Measurements from ENCODE around the gene AKT2. TPM values are rescaled to one million over a fixed set of nuclear protein-coding genes. Genes with fewer than 3 reads are reported as not detected.

Gene AKT2
- total and polyA plus RNA-seq, 10 of the 15 experiments (the other 5 are each of a cell fraction or from before 2014, with no cell fraction given) = 1.0 to 185 (median 71.5) TPM

DNA sequence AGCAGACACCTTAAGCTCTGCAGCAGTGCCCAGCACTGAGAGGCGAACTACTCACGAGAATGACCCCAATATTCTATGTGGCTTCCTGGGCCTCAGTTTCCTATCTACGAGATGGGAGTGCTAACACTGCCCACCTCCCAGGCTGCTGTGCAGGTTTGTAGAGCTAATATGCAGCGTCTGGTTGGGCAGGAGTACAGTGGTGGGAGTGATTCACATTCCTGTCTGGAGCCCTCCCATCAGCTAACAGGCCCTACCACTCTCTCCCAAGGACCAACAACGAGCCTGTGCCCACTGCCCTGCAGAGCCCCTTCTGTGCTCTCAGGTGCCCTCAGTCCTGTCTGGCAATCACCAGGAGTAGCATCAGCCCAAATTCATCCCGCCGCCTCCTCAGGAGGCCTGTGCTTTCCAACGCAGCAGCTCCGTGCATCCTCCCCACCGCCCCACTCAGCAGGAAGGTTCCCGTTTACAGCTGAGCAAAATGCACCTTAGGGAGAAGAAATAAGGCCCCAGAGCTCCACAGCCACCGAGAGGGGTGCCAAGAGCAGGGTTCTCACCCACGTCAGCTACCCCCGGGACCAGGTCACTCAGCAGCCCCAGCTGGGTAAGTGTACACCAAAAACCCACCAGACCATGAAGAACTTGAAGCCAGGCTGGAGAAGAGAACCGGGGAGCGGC lies 6.6 kb downstream of the AKT2 start:
- CTCF ChIA-PET = no interaction called here
- Histone ChIP-seq H3K27me3 (replicated peaks in 1 of 2; ENCODE audit: control insufficient read depth in 2 of 2, insufficient read depth in 2 of 2, low read length in 1 of 2) (no peaks in the 10 kb centered on the region), H4K20me1 (ENCODE audit: control insufficient read depth, insufficient read depth) (peaks cover 6% of the 10 kb centered on the region), H3K79me2 (ENCODE audit: control insufficient read depth, insufficient read depth, low read length) (peaks cover 86% of the 10 kb centered on the region), H3K9me3 (replicated peaks; ENCODE audit: control insufficient read depth, insufficient read depth, low read length) (no peaks in the 10 kb centered on the region), H3K4me1 (ENCODE audit: control insufficient read depth, insufficient read depth, low read length) (peaks cover 38% of the 10 kb centered on the region), H3K36me3 (ENCODE audit: control insufficient read depth in 2 of 2, insufficient read depth in 2 of 2, low read length in 1 of 2) (peaks cover 2 to 7% of the 10 kb centered on the region in 2 experiments), H3K27ac (ENCODE audit: control insufficient read depth, insufficient read depth) (no peak overlapping the region), H3K4me3 (no peak overlapping the region), H2AFZ (ENCODE audit: control insufficient read depth, low read depth, low read length) (no peak overlapping the region), H3K9ac (ENCODE audit: control insufficient read depth, insufficient read depth, low read length) (no peak overlapping the region), H3K4me2 (ENCODE audit: control insufficient read depth, insufficient read depth) (no peak overlapping the region; the same call in 1 of the 2 replicates)
- WGBS (ENCODE audit: insufficient coverage, insufficient replicate concordance, low lambda C conversion rate, missing lambda C conversion rate) = 86% methylated on average over 16 of the region's 16 CpGs
- TF ChIP-seq LARP7 (IDR thresholded peaks at IDR 0.05) = no peak
- no TSS peak for BruUV-seq (replicated peaks)
- POLR2A ChIA-PET = interaction anchor here (1.2 kb wide), 1 partner anchor 79 kb away, joined by 3 read pairs; no protein-coding TSS in a partner anchor
- DNase-seq (ENCODE audit: low read depth, low spot score) (no peak), ATAC-seq (no peak), FAIRE-seq (no peak)
- in situ Hi-C loops (cut with MboI) = no loop called here
- intact Hi-C loops (cut with micrococcal nuclease; ENCODE audit: unreplicated experiment) = no loop called here
- SMC1A ChIA-PET (ENCODE audit: uncharacterized antibody, unreplicated experiment) = no interaction called here
- RAD21 ChIA-PET (ENCODE audit: unreplicated experiment) = interaction anchor here (0.8 kb wide), 1 partner anchor 88 kb away, joined by 3 read pairs; no protein-coding TSS in a partner anchor

DNA sequence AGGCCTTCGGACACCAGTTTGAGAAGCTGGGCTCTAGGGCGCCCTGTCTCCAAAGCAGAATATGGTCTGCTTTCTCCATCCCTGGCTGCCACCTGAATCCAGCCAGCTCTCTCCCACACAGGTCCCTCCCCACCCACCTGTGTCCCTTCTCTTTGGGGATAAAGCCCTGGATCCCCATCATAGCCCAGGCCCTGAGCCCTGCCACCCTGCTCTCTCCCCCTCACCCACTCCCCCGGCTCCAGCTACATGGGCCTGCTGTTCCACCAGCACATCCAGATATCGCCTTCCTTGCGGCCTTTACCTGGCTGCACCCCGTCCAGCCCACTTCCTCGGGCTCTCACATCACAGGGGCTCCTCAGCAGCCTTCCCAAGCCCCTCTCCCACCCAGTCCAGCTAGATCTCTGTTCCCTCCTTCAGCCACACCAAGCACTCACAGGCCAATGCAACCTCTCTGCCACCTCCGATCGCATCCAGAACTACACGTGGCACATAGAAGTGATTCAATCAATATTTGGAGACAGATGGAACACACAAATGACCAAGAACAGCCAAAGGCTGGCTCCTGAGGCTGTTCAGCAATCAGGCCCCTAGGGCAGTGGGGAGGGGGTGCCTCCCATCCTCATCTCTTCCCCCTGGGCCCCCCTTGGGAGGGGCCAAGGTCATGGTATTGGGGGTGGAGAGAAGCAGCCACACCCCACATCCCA lies 7.6 kb downstream of the AKT2 start:
- no TSS peak for BruUV-seq (replicated peaks)
- WGBS (ENCODE audit: insufficient coverage, insufficient replicate concordance, low lambda C conversion rate, missing lambda C conversion rate) = 95% methylated on average over 10 of the region's 10 CpGs
- Histone ChIP-seq H4K20me1 (ENCODE audit: control insufficient read depth, insufficient read depth) (peaks cover 6% of the 10 kb centered on the region), H3K27me3 (replicated peaks in 1 of 2; ENCODE audit: control insufficient read depth in 2 of 2, insufficient read depth in 2 of 2, low read length in 1 of 2) (no peaks in the 10 kb centered on the region), H3K9ac (ENCODE audit: control insufficient read depth, insufficient read depth, low read length) (no peak overlapping the region), H3K4me3 (no peak overlapping the region), H3K9me3 (replicated peaks; ENCODE audit: control insufficient read depth, insufficient read depth, low read length) (no peaks in the 10 kb centered on the region), H3K36me3 (ENCODE audit: control insufficient read depth in 2 of 2, insufficient read depth in 2 of 2, low read length in 1 of 2) (peaks cover 3 to 7% of the 10 kb centered on the region in 2 experiments), H2AFZ (ENCODE audit: control insufficient read depth, low read depth, low read length) (no peak overlapping the region), H3K4me2 (ENCODE audit: control insufficient read depth, insufficient read depth) (peak overlapping the region; percentile 5; the same call in 1 of the 2 replicates), H3K79me2 (ENCODE audit: control insufficient read depth, insufficient read depth, low read length) (peaks cover 82% of the 10 kb centered on the region), H3K4me1 (ENCODE audit: control insufficient read depth, insufficient read depth, low read length) (peaks cover 38% of the 10 kb centered on the region), H3K27ac (ENCODE audit: control insufficient read depth, insufficient read depth) (no peak overlapping the region)
- DNase-seq (ENCODE audit: low read depth, low spot score) = no peak
- RAD21 ChIA-PET (ENCODE audit: unreplicated experiment) = no interaction called here
- FAIRE-seq = no peak
- POLR2A ChIA-PET = no interaction called here
- SMC1A ChIA-PET (ENCODE audit: uncharacterized antibody, unreplicated experiment) = interaction anchor here (0.7 kb wide), 1 partner anchor 8 kb away, joined by 3 read pairs; the partner anchor contains the start of gene AKT2
- TF ChIP-seq SIX5 (IDR thresholded peaks at IDR 0.05; ENCODE audit: low read depth, low read length, severe bottlenecking) (no peak), SREBF2 (IDR thresholded peaks at IDR 0.05; ENCODE audit: low read length) (no peak), RUNX3 (IDR thresholded peaks at IDR 0.05; ENCODE audit: low read length) (no peak)
- CTCF ChIA-PET = no interaction called here
- in situ Hi-C loops (cut with MboI) = no loop called here
- intact Hi-C loops (cut with micrococcal nuclease; ENCODE audit: unreplicated experiment) = no loop called here
- ATAC-seq = no peak

Measured in GM12878 (cell line).